Stimulated activated CD4-positive, alpha-beta T cell treated with anti-CD3 and anti-CD28 coated beads, Interleukin-1b, Interleukin-23, amount 100 ng/mL, for 4 hours (primary cell): ENCODE measurements around the gene PAXX.

Source experiments
- DNase-seq, 2 donors: peaks; one replicate each; pipeline ENCODE4 v3.0.0-alpha.2; 2020; ENCODE audit warnings: low read depth in 2 of 2

The PAXX gene

GRCh38 chr9:136952876-136953770 is 39.1 kb upstream of the PAXX start:
- DNase-seq, result no peak

DNA sequence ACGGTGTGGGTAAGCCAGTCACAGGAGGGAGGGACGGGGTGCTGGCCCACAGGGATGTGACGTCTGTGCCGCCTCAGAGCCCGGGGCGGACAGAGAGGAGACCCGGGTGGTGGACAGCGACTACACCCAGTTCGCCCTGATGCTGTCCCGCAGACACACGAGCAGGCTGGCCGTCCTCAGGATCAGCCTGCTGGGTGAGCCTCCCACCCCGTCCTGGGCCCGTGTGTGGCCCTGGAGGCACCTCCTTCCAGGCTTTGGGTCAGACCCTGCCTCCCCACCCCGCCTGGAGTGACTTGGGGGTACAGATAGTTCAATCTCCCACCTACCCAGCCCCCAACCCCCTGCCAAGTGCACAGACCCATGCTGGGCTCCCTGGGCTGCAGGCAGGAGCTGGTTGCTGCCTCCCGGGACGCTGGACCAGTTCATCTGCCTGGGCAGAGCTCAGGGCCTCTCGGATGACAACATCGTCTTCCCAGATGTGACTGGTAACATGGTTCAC is 38.4 kb upstream of the PAXX start:
- no peak for DNase-seq

DNA sequence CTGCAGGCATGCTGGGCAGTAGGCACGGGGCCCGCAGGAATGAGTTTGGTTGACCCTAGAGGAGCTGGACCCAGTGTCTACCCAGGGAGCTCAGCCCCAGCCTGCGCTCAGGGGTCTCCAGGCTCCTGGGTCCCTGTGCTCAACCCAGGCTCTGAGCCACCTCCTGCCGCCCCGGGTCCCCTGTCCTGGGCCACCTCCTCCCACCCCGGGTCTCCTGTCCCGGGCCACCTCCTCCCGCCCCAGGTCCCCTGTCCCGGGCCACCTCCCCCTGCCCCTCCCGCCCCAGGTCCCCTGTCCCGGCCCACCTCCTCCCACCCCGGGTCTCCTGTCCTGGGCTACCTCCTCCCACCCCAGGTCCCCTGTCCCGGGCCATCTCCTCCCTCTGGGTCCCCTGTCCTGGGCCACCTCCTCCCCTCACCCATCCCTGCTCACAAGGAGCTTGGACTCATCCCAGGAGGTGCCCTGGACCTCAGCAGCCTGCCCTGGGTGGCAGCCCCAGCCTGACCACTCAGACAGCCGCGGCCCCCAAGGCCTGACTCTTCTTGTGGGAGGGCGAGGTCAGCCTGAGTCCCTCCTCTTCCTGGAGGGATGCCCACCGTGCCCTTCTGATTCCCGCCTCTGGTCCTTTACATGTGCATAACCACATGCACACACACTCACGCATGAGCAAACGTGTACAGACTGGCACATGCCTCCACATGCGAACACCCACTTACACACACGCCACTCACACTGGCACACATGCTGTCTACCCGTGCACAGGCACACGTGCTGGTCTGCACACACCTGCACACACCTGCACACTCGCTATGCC is 37.7 kb upstream of the PAXX start:
- no peak for DNase-seq

DNA sequence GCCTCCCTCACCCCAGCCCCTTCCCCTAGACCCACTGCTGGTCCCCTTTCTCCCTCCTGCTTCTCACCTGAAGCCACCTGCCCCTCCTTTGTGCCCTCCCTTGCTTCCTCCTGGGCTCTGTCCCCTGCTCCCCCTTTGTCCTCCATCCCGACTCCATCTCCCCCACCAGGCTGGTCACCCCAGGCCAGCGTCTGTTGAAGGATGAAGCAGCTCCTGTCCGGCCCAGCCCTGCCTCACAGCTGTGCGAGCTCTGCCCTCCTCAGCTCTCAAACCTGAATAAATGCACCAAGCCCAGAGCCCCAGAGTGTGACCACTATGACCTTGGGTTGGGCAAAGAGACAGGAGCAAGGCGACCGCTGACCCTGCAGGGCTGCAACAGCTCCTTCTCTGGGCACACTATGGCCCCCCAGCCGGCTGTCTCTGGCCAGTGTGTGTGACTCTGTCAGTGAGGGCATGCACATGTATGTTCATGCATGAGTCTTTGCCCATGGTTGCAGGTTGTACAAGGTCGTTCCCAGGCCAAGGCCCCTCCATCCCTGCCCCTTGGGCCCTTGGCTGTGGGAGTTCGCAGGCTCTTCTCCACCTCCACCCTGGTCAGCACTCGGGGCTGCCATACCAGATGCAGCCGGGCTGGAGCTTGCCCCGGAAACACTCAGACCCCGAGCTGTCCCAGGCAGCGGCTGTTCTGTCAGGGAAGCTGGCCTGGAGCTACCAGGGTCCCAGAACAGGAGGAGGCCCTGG is 36.9 kb upstream of the PAXX start:
- DNase-seq, result no peak

- no peak for DNase-seq
Measured at GRCh38 chr9:136955943-136956335, 36.3 kb upstream of the PAXX start.

- DNase-seq, result no peak
Measured at GRCh38 chr9:136956604-136957003, 35.6 kb upstream of the PAXX start.

GRCh38 chr9:136957461-136957860 is 34.8 kb upstream of the PAXX start:
- no peak for DNase-seq

DNA sequence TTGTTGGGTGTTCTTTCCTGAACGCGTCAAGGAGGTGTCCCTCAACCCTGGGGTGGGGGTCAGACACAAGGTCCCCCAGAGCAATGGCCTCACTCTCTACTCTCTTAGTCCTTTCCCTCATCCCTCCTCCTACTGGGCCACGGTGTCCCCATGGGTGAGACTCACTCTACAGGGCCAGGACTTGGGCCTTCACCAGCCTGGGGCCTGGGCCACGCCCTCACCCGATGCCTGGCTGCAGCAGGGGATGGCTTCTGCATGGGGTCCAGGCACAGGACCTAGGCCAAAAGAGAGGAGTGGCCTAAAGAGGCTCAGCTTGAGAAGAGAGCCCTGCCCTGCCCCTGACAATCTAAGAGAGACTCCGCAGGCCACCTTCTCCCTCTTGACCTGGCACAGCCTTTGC is 34.3 kb upstream of the PAXX start:
- no peak for DNase-seq

DNA sequence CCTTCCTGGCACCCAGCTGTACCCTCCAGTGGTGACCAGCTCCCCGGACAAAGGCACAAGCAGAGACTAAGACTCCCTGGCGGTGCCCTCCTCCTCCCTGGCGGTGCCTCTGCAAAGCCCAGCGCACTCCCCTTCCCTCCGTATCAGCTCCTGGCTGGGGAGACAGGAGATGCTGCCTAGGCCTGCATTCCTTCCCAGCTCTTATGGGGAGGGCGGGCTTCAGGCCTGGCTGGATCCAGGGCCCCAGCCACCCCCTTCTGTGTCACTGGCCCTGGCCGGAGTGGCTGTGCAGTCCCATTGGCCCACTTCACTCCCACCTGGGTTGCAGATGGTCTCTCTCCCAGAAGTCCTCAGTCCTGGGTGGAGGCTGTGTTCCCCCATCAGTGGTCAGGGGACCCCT is 33.7 kb upstream of the PAXX start:
- DNase-seq, result no peak

- no peak for DNase-seq
Measured at GRCh38 chr9:136958898-136959850, 33.0 kb upstream of the PAXX start.

DNA sequence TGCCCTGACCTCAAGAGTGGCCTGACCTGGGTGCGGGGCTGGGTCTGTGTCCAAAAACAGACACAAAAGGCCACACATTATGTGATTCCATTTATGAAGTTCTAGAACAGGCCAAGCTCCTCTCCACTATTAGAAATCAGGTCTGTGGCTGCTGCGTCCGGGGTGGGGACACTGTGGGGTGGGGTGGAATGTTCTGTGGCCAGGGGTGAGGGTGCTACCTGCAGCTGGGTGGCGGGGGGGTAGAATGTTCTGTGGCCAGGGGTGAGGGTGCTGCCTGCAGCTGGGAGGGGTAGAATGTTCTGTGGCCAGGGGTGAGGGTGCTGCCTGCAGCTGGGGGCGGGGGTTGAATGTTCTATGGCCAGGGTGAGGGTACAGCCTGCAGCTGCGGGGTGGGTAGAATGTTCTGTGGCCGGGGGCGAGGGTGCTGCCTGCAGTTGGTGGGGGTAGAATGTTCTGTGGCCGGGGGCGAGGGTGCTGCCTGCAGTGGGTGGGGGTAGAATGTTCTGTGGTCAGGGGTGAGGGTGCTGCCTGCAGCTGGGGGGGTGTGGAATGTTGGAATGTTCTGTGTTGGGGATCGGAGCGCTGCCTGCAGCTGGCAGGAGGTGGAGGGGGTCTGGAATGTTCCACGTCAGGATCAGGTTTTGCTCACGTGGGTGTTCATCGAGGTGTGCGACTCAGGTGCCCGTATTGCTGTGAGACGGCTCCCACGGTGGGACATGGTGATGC is 31.8 kb upstream of the PAXX start:
- DNase-seq, result no peak

- DNase-seq, result no peak
Measured at GRCh38 chr9:136960938-136961275, 31.3 kb upstream of the PAXX start.

- DNase-seq, result no peak
Measured at GRCh38 chr9:136961279-136962065, 30.8 kb upstream of the PAXX start.

DNA sequence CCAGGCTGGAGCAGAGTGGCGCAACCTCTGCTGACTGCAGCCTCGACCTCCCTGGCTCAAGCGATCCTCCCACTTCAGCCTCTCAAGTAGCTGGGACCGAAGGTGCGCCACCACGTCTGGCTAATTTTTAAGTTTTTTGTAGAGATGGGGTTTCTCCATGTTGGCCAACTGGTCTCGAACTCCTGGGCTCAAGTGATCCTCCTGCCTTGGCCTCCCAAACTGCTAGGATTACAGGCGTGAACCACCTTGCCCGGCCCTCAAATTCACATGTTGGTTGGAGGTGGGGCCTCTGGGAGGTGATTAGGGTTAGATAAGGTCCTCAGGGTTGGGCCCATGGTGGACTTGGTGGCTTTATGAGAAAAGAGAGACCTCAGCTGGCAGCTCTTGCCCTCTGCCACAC is 30.1 kb upstream of the PAXX start:
- no peak for DNase-seq

DNA sequence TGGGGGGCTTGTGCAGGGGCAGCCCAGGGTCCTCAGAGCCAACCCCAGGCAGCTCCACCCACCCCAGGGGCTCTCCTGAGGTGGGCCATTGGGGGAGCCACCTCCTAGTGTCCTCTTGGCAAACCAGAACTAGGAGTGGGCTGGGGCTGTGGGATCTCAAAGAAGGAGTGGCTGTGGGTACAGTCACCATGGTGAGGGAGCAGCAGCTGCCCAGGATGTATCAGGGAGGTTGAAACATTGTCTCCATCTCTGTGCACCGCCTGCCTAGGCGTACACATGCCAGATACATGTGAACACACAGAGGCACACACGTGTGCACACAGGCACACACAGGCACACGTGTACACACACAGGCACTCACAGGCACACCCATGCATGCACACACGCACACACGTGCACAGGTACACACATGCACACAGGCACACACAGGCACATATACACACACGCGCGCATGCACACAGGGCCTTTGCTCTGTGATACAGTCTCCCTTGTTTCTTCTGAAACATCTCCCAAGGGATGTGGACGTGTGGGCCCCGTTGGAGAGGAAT is 29.4 kb upstream of the PAXX start:
- DNase-seq, result no peak

DNA sequence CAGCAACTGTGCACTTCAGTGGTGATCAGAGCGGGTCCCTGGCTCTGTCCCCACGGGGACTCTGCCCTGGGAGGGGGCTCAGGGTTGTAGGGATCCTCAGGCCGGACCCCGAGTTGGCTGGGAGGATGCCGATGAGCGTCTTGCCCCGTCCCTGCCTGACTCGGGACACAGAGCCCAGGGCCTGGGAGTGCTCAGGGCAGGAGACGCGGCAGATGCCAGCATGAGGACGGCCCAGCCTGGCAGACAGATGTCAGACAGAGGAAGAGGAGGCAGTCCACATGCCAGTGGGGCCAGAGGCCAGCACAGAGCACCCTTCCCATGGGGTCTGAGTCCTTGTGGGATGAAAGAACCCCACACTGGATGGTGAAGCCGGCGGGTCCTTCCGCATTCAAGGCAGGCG is 28.9 kb upstream of the PAXX start:
- no peak for DNase-seq

GRCh38 chr9:136963751-136964150 is 28.5 kb upstream of the PAXX start:
- DNase-seq, result no peak

GRCh38 chr9:136964171-136964689 is 28.0 kb upstream of the PAXX start:
- DNase-seq, result no peak

- DNase-seq, result no peak
Measured at GRCh38 chr9:136964833-136965422, 27.3 kb upstream of the PAXX start.
